ENCODE data around the gene SPON2.

- TF ChIP-seq PKNOX1 (IDR thresholded peaks at IDR 0.05) (no peak), ARNT (IDR thresholded peaks at IDR 0.05) (no peak), CTBP1 (IDR thresholded peaks at IDR 0.05; ENCODE audit: borderline replicate concordance) (no peak), FOXM1 (IDR thresholded peaks at IDR 0.05; ENCODE audit: borderline replicate concordance) (no peak), FOXA1 (IDR thresholded peaks at IDR 0.05) (no peak), LEF1 (IDR thresholded peaks at IDR 0.05; ENCODE audit: borderline replicate concordance) (no peak), BHLHE40 (IDR thresholded peaks at IDR 0.05; ENCODE audit: borderline replicate concordance) (no peak), L3MBTL2 (conservative IDR thresholded peaks at IDR 0.05) (no peak)
Observed at GRCh38 chr4:1133033-1133432, 39.4 kb downstream of the SPON2 start.

Measured in HEK293T (cell line).